ENCODE measurements around the gene SGPL1.
"Not testable (repeated sequence)": the region's sequence is repeated elsewhere in the genome, so short reads cannot be mapped to it uniquely, and the experiment has no call there.

The SGPL1 gene

DNA sequence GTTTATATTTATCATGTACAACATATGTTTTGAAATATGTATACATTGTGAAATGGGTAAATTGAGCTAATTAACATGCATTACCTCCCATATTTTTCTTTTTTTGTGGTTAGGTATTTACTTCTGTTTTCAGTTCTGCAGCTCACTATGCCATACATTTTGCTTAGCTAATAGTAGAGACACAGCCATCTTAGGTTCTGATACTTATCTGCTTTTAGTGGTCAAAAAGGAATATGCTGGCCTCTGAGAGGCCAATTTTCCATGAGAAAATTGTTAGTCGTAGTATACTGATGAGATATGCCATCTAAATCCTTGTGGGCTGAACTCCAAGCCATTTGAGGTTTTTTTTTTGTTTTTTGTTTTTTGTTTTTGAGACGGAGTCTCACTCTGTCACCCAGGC lies 31.0 kb downstream of the SGPL1 start:
- no peak for DNase-seq

GRCh38 chr10:70847659-70848360 lies 32.1 kb downstream of the SGPL1 start:
- DNase-seq = no peak

DNA sequence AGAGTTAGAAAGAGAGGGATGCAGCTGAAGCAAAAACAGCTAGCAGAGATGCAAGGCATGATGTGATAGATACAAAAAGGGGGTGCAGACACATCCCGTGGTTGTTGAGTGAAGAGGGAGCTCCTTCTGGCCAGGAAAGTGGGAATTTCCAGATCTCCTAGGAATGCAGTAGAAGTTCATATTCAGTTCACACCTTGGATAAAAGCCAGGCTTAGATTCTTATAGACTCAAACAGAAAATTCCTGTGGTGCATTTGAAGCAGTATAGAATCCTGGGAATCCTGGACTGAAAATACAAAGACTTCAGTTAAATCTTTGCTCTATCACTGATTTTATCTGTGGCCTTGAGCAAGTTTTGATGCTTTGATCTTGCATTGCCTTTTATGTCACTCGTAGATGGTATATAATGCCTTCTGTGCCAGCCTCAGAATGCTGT lies 33.9 kb downstream of the SGPL1 start:
- no peak for DNase-seq

GRCh38 chr10:70850097-70850496 lies 34.3 kb downstream of the SGPL1 start:
- DNase-seq = no peak

DNA sequence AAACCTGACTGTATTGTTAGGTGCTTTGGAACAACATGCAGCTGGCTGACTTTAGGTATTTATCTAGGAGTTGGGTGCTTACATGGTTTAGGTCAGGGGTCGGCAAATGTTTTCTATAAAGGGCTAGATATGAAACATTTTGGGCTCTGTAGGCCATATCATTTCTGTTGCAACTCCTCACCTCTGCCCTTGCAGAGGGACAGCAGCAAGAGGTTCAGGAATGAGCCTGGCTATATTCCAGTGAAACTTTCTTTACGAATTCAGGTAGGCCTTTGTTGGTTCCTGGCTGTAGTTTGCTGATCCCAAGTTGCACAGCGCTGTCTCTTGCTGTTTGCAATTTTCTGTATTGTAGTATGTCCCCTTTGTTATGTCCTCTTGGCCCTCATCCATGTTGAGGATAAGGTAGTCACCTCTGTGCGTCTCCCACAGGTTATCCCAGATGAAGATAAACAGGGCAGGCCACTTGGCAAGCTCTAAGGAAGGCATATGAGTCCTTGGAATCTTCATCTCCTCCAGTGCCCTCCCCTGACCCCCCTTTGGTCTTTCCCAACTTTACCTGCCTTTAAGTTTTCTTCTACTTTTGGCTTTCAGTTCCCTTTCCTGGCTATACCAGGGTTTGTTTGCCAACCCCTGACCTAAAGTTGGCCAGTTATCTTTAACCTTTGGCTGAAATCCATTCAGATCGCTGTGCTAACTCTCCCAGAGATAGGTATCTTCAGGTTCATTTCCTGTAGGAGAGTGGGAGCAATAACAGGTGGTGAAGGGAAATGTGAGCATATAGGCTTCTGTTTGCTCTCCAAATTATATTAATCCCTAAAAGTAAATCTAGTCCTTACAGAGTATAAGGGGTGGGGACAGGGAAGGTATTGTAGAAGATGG lies 36.1 kb downstream of the SGPL1 start:
- DNase-seq = no peak

GRCh38 chr10:70853038-70853437 lies 37.3 kb downstream of the SGPL1 start:
- no peak for DNase-seq

DNA sequence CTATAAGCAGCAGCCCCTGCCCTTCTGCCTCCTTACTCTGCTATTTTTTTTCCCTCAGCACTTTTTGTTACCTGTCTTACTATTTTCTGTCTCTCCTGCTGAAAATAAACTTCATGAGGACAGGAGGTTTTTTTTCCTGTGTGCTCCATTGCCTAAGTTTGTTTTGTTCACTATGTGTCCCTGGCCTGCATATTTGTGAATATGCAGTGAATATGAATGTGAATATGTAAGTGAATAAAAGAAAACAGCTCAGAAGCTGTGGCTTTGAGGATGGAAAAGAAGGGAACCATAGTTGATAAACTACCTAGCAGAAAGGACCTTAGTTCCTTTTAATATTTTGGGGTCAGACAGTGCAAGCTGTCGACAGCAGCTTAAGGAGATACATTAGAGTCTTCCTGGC lies 37.7 kb downstream of the SGPL1 start:
- DNase-seq = no peak

DNA sequence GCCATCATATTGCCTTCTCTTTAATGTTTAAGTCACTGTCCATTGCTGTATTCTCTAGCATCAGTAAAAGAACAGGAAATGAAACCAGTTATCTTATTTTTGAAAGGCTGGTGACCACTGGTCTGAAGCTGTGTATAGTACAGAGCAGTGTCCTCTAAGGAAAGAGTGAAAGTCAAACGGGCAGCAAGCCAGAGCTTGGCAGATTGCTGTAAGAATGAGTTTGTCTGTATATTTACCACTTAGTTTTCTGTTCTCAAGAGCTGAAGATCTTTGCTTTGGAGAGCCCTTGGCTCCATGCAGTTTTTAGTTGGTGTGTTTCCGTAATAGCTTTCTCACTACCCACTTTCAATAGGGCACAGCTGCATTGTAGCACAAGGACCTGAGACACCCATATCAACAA lies 40.7 kb downstream of the SGPL1 start:
- DNase-seq = no peak

GRCh38 chr10:70858759-70859158 lies 43.0 kb downstream of the SGPL1 start:
- no peak for DNase-seq

DNA sequence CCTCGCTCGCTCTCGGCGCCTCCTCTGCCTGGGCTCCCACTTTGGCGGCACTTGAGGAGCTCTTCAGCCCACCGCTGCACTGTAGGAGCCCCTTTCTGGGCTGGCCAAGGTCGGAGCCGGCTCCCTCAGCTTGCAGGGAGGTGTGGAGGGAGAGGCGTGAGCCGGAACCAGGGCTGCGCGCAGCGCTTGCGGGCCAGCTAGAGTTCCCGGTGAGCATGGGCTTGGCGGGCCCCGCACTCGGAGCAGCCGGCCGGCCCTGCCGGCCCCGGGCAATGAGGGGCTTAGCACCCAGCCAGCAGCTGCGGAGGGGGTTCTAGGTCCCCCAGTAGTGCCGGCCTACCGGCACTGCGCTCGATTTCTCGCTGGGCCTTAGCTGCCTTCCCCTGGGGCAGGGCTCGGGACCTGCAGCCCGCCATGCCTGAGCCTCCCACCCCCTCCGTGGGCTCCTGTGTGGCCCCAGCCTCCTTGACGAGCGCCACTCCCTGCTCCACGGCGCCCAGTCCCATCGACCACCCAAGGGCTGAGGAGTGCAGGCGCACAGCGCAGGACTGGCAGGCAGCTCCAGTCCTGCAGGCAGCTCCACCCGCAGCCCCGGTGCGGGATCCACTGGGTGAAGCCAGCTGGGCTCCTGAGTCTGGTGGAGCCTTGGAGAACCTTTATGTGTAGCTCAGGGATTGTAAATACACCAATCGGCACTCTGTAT lies 45.9 kb downstream of the SGPL1 start:
- not testable (repeated sequence) for DNase-seq

DNA sequence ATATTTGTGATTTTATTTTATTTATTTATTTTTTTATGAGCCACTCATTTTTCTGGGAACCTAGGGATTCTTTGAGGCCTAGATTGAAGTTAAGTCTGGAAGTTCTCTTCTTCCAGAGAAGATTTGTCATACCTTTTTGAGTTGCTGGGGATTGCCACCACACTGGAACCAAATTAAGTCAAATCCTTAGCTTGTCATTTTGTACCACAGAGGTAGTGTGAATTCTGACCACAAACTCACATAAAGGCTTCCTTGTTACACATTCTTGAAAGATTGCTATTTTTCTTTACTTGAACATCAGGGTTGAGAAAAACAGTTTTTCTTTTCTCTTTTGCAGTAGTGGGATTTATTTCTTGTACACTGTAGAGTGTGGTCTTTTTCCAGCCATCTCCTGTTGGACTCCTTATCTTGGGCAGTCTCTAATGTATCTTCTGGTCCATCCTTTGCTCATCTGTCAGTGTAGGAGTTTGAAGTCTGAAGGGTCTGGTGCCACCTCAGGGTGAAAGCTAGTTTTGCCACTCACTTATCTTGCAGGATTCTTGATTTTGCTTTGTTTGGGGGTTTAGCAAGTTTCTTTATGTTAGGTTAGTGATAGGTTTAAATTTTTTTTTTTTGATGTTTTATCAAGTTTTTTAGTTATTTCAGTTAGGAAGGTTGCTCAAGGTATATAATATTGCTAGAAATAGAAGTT lies 47.9 kb downstream of the SGPL1 start:
- no peak for DNase-seq

- DNase-seq = no peak
Observed at GRCh38 chr10:70864935-70865334, 49.2 kb downstream of the SGPL1 start.

DNA sequence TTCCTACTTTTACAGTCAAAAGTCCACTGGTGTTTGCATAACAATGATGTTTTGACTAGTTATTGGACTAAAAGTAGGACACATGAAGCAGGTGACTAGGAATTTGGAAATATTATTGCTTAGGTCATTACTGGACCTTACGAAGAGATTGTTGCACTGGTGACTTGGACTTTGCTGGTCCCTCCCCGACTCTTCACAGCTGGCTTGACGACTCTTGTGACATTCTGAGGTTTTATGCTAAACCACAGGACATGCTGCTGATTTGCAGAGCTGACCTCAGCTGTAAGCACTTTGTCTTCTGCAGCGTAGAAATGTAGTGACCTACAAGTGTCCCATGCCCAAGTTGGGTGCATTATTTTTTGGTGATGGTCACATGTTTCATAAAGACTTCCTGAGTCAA lies 50.7 kb downstream of the SGPL1 start:
- DNase-seq = peak in 1 of 2 donors; percentile 29

DNA sequence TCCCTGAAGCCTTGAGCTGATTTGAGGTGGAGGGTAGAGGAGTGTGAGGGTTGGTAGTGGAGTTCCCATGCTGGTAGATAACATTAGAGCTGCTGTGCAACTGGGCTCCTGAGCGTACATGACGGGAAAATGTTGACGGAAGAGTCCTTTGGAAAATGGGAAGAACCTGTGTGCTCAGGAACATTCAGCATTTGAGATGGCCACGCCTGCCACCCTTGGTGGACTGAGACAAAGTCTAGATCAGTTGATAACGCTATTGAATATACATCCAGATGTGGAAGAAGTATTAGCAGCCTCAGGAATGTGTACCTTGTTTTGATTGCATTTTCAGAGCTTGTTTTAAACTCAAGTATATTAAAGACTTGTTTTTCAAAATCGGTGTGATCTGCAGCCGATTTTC lies 56.5 kb downstream of the SGPL1 start:
- DNase-seq = no peak

- DNase-seq = no peak
Observed at GRCh38 chr10:70874061-70874460, 58.3 kb downstream of the SGPL1 start.

DNA sequence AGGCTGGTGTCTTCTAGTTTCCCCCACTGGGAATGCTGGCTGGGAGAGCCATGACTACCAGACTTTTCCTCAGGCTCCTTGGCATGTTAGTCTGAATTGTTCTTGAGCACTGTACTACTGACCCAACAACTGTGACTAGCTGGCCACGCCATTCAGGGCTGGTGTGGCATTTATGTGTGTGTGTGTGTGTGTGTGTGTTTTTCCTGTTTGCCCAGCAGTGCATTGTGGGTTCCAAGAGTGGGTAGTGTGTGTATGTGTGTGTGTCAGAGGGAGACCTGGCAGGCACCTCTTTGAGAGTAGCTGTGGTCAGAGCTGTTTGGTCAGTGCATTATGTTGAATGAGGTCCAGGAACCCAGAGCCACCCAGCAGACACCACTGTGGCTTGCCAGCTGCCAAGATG lies 63.5 kb downstream of the SGPL1 start:
- DNase-seq = no peak

- peak; percentile 81 to 83 for DNase-seq
Observed at GRCh38 chr10:70880077-70880534, 64.4 kb downstream of the SGPL1 start.

GRCh38 chr10:70884741-70885140 lies 69.0 kb downstream of the SGPL1 start:
- no peak for DNase-seq

DNA sequence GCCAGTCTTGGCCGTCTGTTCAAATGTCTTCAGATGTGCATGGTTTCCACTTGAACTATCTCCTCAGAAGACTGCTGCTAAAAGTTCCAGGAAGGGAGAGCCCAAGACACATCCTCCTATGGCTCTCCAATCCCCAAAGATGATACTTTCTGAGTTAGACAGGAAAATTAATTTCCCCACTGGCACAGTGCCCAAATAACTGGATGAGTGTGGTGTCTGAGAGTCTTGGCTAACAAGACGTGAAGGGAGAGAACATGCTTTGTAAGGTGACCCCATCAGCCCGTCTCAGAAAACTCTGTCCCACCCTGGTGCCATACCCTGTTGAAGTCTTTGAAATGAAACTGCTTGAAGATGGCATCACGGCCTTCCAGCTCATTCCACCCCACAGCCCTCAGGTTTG lies 69.7 kb downstream of the SGPL1 start:
- no peak for DNase-seq

DNA sequence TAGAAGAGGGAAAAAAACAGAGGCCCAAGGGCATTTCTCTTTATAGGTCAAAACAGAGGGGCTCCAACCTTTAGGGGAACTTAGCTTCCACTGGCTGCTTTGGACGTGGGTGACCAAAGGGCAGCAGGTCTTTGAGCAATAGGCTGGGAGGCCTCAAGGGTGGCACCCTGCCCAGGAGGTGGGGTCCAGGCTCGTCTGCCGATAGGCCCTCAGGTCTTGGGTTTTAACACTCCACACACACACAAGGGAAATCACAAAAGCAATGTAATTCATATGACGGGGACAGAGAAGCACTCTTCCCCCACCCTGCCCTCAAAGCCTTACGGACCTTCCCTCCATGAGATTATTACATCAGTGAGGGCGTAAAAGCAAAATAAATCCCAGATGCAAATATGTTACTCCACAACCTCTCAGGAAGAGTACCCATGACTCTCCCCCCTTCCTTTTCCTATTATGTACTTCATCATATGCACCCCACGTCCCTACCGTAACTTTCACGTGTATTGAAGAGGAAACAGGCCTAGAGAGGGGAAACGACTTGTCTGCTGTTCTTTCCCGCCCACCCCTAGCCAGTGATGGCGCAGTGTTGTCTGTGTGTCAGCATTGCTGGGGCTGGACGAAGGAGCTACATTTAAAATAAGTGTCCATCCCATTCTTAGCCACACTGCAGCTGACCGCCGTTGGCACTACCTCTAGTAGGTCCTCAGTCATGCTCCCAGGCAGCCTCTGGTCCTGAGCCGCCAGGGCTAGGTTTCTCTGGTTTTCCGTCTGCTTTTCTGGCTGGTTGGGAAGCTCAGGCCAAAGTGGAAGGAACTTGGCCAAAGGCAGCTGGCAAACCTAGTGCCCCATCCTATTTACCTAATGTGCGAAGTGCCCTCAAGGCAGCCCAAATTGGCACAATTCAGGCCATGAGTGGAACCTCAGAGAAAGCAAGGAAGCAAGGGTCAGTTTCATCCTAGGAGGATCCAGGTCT lies 70.5 kb downstream of the SGPL1 start:
- DNase-seq = no peak

DNA sequence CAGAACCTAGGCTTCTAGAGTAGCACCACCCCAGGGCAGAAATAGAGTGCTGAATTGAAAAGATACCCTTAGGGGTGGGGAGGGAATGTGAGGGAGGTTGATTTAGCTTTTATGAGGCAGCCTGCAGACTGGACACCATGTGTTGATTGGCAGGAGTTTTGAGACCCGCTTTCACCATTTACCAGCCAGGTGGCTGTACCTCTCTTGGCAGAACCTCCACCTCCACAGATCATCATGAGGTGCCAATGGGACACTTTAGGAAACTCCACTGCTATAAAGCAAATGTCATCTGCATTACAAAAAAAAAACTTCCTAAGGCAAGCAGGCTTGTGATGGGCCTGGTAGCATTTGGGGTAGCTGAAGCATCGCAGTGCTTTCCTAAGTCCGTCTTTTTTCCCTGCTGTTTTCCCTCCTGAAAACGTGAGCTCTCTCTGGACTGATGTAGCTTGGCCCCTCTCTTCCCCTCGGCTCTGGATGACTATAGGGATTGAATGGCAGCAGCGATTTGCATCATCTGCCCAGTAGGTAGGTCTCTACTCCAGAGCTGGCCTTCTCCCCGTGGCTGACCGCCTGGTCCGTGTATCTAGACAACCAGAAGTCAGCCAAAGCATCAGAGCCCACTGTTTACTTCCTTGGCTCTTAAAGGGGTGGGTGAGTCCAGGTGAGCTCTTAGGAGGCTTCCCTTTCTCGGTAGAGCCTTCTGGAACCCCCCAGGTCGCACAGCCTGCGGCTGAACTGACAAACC lies 71.3 kb downstream of the SGPL1 start:
- no peak for DNase-seq
